HG02970 (cell line): Measurements from ENCODE around the gene RPRD2.

ENCODE experiments used
- ATAC-seq: cut with Tn5 transposase; IDR thresholded peaks from one replicate; pipeline ENCODE4 v1.9.1; 2021; ENCODE audit warnings: mild to moderate bottlenecking, moderate library complexity, moderate number of reproducible peaks; ENCODE audit not compliant: unreplicated experiment, low FRiP score

The RPRD2 gene

DNA sequence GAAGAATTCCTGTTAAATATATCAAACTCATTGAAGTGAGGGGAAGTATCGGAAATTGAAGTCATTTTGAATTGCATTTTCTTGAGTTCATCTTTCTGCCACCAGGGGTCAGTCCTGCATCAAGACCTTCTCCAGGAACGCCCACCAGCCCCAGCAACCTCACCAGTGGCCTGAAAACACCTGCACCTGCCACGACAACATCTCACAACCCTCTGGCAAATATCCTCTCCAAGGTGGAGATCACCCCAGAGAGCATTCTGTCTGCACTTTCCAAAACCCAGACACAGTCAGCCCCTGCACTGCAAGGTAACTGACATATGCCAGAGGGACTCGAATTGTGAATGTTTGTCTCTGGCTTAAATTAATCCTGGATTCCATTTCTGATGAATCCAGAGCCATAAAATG is 100.5 kb downstream of the RPRD2 start:
- ATAC-seq, result no peak

DNA sequence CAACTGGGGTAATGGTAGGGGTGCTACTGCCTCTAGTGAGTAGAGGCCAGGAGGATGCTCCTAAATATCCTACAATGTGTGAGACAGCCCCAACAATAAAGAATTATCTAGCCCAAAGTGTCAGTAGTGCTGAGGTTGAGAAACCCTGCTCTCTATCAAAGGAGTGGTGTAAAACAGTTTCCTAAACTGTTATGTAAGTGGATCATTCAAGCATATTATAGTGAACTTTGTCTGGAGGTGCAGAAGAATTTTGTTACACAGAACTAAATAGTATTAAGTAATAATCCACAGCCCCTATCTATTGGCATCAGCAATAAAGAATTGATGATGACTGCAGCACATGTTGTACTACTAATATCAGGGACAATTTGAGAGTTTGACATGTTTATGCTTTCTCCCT is 103.0 kb downstream of the RPRD2 start:
- ATAC-seq, result no peak

DNA sequence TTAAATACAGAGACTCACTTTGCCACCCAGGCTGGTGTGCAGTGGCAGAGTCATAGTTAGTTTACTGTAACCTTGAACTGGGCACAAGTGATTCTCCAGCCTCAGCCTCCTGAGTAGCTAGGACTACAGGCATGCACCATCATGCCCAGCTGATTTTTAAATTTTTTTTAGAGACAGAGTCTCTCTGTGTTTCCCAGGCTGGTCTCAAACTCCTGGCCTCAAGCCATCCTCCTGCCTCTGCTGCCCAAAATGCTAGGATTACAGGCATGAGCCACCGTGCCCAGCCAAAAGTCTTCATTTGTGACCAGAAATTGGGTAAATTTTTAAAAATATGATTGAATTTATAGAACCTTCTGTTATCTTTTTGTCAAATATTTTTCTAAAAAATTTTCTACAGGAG is 105.3 kb downstream of the RPRD2 start:
- no peak for ATAC-seq

DNA sequence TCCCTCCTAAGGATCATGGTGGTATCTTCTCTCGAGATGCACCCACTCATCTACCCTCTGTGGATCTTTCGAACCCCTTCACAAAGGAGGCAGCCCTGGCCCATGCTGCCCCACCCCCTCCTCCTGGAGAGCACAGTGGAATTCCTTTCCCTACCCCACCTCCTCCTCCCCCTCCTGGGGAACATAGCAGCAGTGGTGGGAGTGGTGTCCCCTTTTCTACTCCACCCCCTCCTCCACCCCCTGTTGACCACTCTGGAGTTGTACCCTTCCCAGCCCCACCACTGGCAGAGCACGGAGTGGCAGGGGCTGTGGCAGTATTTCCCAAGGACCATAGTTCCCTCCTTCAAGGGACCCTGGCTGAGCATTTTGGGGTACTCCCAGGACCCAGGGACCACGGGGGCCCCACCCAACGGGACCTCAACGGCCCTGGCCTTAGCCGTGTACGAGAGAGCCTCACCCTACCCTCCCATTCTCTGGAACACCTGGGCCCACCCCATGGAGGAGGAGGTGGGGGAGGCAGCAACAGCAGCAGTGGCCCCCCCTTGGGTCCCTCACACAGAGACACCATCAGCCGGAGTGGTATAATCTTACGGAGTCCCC is 108.8 kb downstream of the RPRD2 start:
- ATAC-seq, result no peak

DNA sequence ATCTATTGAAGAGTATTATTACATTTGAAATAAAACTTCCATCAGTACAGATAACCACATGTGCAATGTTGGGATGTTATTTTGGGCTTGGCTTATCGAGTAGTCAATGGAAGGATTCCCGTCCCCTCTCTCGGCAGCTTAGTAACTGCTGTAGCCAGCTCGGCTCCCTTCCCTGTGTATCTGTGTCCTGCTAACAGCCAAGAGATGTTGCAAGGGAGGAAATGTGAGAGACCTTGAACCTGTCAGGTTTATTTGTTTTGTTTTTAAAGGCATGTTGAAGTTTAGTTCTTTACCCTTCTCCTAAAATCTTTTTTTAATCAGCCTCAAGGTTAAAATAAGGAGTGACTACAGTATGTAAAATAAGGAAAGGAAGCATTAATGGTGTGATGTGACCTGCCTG is 109.7 kb downstream of the RPRD2 start:
- no peak for ATAC-seq

DNA sequence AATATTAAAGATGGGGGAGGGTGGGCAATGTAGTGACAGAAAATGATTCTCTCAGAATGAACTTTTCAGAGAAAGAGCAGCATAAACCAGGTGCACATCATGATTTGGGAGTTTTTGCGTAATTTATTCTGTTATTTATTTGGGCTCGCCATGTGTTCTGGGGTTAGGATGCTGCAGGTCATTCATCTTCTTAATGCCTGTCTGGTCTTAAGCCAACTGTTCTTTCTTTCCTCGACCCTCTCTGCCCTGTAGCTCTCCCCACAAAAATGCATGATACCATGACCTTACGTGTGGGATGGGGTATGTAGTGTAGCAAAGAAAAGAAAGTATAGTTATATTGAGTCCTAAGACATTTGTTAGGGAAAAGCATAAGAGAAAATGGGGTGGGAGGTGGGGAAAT is 110.9 kb downstream of the RPRD2 start:
- ATAC-seq, result no peak

DNA sequence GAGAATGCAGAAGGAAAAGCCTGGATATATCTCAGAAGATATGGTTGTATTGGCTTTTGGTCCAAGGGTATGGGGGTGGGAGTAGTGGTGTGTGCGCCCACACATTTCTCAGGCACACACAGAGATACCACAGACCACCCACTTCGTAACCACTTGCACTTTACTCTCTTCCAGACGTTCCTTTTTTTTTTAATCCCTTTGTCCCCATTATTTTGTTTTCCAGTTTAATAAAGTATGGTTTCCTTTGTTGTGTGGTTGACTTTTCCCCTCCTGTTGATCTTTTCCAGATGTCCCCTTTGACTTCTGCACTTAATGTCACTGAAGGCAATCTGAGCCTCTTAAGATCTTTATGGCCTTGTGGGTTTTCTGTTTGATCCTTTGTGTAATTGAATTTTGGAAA is 112.8 kb downstream of the RPRD2 start:
- no peak for ATAC-seq

DNA sequence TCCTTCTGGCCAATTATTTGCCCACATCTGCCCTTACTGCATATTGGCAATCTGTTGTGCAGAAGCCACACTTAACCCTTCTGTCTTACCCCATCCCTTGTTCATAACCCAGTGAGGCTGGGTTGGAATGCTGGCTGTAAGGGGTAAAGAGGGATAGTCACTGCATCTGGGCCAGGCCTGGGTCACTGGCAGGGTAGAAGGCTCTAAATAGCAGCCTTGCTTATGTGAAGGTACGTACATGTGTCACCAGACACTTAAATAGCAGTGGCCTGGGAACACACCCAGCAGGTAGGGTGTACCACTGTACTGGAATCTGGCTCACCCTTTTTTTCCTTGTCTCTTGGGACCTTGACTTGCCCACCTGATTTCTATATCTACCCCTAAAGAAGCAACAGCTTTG is 113.4 kb downstream of the RPRD2 start:
- no peak for ATAC-seq

DNA sequence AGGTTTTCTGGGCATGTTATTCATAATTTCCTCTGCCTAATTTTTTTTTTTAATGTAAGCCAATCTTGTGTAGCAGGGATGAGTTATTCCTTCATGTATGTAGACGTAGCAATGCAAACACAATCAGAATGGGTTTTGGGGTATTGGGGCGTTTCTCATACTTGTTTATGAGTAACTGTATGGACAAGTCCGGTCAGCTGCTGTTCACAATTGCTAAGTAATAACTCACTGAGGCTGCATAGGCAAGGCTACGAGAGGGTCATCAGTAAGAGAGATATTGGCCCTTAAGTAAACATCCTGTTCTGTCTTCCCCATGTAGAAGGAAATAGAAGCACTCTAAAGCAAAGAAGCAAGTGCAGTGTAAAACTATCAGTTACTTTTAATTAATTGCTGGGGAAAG is 113.8 kb downstream of the RPRD2 start:
- no peak for ATAC-seq

DNA sequence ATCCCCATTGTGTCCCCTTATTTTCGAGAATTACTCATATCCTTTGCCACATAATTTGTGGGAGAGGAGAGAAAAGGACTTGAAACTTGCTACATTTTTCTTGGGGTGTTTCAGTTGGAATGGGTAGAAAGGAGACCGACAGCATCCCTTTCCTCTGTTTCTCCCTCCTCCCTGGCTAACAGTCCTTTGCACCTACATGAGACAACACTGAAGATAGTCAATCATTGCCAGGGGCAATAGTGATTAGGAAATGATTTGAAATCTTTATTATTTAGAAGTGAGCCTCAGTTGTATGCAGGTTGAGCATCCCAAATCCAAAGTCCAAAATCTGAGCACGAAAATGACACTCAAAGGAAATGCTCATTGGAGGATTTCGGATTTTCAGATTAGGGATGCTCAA is 115.4 kb downstream of the RPRD2 start:
- no peak for ATAC-seq

DNA sequence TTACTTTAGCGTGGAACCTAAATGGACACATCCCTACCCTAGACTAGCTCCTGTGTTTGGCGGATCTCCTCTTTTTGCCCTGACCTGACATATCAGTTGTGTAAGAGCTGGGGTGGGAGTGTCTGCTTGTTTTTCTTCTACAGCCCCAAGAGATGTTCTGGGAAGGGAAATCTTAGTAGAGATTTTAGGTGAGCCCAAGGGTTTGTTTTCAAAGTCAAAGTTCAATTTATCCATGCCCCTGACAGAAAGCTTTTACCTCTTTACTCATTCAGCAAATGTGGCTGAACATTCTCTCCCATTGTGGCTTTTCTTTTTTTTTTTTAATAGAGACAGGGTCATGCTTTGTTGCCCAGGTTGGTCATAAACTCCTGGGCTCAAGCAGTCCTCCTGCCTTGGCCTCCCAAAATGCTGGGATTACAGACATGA is 116.0 kb downstream of the RPRD2 start:
- no peak for ATAC-seq

DNA sequence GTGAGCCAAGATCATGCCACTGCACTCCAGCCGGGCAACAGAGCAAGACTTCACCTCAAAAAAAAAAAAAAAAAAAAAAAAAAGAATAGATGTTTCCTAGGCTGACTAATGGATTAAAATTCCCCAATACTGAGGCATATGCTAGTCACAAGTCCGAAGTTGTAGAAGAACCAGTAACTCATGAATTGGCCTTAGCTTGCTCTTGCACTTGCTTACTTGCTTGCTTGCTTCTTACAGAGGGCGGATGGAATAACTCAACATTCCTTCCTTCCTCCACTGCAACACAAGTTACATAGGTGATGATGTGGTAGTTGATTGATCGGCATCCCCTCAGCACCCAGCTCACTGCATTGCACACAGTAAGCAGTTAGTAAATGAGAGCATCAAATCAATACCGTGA is 120.5 kb downstream of the RPRD2 start:
- no peak for ATAC-seq

DNA sequence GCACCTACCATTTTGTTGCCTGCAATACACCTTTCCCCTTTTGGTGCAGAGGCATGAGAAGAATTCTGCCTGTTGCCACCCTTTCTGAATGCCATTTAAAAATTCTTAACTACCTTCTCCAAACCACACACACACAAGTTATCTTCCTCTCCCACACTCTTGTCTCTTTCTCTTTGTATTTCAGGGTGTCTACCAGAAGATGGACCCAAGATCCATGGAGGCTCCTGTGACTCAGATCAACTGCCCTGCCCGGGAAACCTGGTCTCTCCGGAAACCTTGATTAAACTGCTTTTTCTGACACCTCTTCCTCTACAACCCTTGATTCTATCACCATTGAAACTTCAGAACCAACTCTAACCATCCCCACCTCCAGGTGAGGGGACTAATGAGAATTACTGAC is 120.9 kb downstream of the RPRD2 start:
- ATAC-seq, result no peak

DNA sequence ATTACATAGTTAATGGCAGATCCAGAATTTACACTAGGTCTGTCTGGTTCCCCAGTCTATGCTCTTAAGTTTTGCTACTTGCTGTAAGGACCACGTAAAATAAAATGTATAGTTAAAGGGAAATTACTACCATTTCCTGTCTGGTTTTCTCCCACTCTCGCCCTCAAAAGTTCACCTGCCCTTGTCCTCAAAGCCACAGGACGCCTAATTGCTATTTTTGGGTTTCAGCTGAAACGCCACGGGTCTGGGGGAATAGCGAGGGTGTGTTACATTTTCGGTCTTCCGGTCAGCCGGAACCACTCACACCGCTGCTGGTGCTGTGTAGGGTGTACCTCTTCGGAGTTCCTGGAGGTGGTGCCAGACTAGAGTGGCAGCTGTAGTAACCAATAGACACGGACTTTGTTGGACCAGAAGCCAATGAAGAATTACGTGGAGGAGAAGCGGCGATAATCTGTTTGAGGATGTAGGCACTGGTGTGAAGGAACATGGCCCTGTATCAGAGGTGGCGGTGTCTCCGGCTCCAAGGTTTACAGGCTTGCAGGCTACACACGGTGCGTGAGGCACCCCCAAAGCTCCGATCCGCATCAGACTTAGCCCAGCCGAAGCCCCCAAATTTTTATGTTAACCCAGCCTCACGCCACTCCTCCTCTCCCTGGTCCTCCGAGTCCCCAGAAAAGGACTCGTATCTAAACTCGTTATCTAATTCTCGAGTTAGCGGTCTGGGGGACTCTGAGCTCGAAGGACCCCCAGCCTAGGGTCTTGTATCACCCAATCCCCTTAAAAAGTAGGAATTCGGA is 123.2 kb downstream of the RPRD2 start, which contains the start of gene TARS2:
TARS2 (plus strand) TSS at position 454 of the 797 bp plus-strand sequence; CDS start at position 486, 32 bp downstream.
- peak; percentile 92 for ATAC-seq

DNA sequence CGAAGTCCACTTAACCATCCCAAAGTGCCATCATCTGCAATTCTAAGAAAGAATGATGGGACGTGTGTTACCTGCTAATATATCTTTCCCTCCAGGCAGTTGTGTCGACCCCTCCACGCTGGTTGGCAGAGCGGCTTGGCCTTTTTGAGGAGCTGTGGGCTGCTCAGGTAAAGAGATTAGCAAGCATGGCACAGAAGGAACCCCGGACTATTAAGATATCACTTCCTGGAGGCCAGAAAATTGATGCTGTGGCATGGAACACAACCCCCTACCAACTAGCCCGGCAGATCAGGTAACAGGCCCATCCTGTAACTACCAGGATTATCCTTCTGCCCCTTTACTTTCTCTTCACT is 123.8 kb downstream of the RPRD2 start:
- ATAC-seq, result no peak

DNA sequence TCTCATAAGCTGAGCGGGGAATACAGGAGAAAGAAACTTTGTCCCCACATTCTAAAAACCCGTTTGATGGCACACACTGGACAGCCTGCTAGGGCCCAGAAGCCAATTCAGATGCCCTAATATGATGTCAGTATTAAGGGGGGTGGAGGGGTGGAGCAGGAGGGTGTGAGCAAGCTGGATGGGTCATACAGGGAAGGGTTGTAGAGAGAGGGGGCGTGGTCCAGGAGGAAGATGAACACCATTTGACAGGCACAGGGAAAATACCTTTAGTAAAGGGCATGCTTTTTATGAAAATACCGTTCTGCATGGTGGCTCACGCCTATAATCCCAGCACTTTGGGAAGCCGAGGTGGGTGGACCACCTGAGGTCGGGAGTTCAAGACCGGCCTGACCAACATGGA is 129.2 kb downstream of the RPRD2 start:
- ATAC-seq, result no peak

DNA sequence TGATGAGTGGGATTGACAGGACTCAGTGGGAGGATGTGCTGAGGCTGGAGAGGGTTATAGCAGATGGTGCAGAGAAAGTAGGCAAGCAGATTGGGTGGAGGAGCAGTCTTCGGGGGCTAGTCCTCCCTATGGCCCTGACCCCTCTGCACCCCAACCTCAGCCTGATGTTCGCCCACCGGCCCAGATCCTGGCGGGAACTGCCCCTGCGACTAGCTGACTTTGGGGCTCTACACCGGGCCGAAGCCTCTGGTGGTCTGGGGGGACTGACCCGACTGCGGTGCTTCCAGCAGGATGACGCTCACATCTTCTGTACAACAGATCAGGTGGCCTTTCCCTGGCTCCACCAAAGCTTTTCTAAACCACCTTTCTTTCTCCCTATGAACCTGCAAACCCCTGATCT is 134.4 kb downstream of the RPRD2 start:
- no peak for ATAC-seq

DNA sequence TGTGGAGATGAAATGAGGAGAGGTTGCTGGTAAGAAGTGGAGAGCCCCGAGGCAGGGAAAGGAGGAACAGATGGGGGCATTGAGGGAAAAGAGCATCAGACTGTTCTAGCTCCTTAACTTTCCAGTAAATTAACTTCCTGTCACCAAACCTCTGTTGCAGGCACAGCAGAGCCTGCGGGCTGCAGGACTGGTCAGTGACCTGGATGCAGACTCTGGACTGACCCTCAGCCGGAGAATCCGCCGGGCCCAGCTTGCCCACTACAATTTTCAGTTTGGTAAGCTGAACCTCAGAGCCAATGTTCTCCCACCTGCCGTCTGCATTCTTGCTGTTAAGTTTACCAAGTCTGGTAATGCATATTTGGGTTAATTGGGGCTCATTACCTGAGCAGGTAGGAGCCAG is 141.5 kb downstream of the RPRD2 start:
- no peak for ATAC-seq

DNA sequence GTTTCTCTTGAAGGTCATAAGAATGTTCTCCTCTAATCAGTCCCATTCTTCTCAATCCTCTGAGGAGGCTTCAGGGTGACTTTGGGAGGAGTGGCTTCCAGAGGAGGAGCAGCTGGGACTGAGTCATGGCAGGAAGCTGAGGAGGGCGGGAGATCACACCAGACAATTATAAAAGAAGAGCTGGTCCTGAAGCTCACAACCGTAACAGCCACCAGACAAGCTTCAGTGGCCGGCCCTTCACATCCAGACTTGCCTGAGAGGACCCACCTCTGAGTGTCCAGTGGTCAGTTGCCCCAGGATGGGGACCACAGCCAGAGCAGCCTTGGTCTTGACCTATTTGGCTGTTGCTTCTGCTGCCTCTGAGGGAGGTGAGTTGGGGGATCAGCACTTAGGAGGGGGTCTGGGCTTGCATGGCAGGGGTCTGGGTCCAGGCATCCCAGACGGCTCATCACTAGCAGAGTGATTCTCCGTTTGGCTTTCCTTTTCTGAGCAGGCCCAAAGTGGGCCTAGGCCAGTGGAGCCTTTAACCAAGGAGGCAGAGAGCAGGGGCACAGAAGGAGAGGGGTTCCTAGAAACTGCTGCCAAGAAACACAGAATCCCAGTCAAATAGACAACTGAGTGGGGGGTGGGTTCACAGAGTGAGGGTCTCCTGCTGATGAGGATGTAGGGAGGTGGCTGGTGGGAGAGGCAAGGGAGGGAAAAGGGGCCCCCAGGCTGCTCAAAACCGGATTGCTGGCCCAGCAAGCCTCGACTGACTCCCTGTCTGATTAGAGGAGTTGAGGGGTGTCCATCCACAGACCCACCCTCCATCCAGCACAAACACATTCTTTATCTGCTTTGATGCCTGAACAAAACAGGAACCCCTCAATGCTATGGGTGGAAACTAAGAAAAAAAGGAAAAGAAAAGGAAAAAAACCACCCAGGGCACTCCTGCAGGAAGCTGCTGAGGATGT is 144.2 kb downstream of the RPRD2 start, which contains the start of gene ECM1:
ECM1 (plus strand) TSS at position 198 of the 953 bp plus-strand sequence; CDS start at position 299, 101 bp downstream.
- ATAC-seq, result no peak

DNA sequence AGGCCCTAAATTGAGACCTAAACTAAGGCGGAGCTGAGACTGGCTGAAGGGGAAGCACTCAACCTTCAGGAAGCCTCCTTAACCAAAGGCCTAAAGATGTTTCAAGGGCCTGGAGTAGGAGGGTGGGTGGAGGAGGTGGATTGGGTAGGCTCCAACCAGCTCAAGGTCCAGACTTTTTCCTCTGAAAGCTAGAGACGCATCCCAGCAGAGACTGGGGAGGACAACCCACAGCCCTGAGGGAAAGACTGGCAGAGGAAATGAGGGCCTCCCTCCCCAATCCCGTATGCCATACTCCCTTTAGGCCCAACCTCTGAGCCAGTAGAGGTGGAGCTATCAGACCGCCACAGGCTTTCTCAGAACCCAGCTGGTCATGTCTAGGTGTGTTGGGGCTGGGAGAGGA is 145.0 kb downstream of the RPRD2 start:
- ATAC-seq, result no peak

DNA sequence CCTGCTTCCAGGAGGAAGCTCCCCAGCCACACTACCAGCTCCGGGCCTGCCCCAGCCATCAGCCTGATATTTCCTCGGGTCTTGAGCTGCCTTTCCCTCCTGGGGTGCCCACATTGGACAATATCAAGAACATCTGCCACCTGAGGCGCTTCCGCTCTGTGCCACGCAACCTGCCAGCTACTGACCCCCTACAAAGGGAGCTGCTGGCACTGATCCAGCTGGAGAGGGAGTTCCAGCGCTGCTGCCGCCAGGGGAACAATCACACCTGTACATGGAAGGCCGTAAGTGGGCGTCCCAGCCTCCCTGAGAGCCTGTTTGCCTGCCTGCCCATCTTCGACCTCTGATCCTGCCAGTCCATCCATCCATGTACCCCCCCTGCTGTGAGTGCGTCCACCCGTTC is 147.6 kb downstream of the RPRD2 start:
- no peak for ATAC-seq
